ENCODE measurements around the gene TEKT2.

The TEKT2 gene

GRCh38 chr1:36128905-36129206, 45.0 kb downstream of the TEKT2 start:
- no peak for TF ChIP-seq CTCF (conservative IDR thresholded peaks at IDR 0.05; ENCODE audit: low read depth)
- H3K27ac ChIP-seq: no peak overlapping the region; the same call in 1 of the 2 replicates
- DNase-seq (ENCODE audit: low spot score): no peak
- ChIA-PET CTCF (no interaction called here), POLR2A (ENCODE audit: low non-redundant PET) (no interaction called here)

- no peak for DNase-seq (ENCODE audit: low spot score)
- TF ChIP-seq CTCF (conservative IDR thresholded peaks at IDR 0.05; ENCODE audit: low read depth): no peak
- CTCF ChIA-PET: no interaction called here
- peak overlapping the region; percentile 84; the same call in 1 of the 2 replicates for H3K27ac ChIP-seq
- POLR2A ChIA-PET (ENCODE audit: low non-redundant PET): no interaction called here
These were observed 48.1 kb downstream of the TEKT2 start for GRCh38 chr1:36132029-36132428.

GRCh38 chr1:36133484-36133883, 49.6 kb downstream of the TEKT2 start:
- DNase-seq (ENCODE audit: low spot score): peak; percentile 96
- no peak for TF ChIP-seq CTCF (conservative IDR thresholded peaks at IDR 0.05; ENCODE audit: low read depth)
- ChIA-PET CTCF (interaction anchor here (1.7 kb wide), 1 partner anchor 16 kb away, joined by 6 read pairs; no protein-coding TSS in a partner anchor), POLR2A (ENCODE audit: low non-redundant PET) (interaction anchor here (0.6 to 0.7 kb wide), 2 partner anchors 63 to 254 kb away, joined by 3 to 4 read pairs; no protein-coding TSS in a partner anchor)
- H3K27ac ChIP-seq: peak overlapping the region; percentile 84

DNA sequence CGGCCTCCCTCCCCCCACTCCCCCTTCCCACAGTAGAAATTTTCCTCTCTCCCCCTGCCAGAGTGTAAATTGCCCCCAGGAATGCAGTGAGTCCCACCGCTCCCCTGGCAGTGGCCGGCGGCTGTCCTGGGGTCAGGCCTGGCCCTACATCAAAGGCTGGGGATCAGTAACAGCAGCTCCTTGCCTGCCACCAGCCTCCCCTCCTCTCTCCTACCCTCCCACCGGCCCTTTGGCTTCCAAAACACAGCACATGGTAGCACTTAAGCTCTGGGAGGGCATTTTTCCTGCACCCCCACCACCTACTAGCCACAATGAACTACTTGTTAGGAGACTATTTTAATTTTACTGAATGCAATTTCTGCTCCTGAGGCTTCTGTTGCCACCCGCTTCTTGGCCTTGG, 50.1 kb downstream of the TEKT2 start:
- peak overlapping the region; percentile 84 for H3K27ac ChIP-seq
- ChIA-PET CTCF (interaction anchor here (0.7 to 1.7 kb wide), 5 partner anchors 15 to 1191 kb away, joined by 3 to 9 read pairs (median 5); no protein-coding TSS in a partner anchor), POLR2A (ENCODE audit: low non-redundant PET) (interaction anchor here (0.7 kb wide), 1 partner anchor 253 kb away, joined by 3 read pairs; no protein-coding TSS in a partner anchor)
- no peak for DNase-seq (ENCODE audit: low spot score)
- TF ChIP-seq CTCF (conservative IDR thresholded peaks at IDR 0.05; ENCODE audit: low read depth): no peak

DNA sequence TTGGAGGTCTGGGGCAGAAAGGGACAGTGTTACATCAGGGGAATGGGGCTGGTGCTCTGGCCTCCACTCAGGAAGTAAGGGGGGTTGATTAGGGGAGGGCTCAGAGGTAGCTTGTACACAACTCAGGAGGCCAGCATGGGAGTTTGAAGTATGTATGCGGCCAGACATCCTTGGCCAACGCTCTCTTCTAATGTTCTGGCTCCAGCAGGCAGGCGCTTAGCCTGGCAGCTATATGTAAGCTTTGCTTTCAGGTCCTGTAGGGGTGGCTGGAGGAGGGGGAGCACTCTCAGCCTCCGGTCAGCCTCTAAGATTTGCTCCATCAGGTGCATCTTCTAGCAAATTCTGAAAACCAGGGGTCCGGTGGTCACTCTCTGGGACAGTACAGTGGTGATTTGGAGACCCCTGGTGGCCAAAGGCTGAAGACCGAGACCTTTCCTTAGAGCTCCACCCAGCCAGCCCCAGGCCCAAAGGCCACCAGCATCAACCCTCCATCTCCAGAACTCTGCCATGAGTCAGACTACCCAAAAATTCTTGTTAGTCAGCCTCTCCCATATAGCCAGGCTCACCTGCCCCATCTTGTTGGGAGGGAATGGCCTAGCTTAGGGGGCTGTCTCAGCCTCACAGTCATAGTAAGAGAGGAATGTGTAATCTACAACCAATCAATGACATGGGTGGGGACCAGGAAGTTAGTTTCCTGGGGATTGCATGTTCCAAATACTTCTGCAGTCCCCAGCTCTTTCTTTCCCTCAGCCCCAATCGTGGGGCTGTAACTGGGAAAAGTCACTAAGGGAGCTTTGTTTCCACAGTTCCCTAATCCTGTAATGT, 50.8 kb downstream of the TEKT2 start:
- POLR2A ChIA-PET (ENCODE audit: low non-redundant PET): interaction anchor here (0.6 kb wide), 1 partner anchor 26 kb away, joined by 7 read pairs; no protein-coding TSS in a partner anchor

DNA sequence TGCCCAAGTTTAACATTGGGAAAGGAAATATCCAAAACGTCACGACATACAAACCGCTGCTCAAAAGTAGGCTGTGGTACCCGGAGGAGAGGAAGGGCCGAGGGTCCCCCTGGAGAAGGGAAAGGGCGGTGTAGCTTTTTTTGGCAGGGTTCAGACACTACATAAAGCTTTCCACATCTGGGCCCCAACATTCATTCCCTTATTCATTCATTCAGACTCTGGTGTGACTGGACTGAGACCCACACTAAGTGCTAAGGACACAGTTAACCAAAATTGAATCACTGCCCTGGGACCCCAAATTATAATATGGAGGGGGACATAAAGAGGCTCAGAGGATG, 51.4 kb downstream of the TEKT2 start:
- CTCF ChIA-PET: interaction anchor here (0.6 to 1.7 kb wide), 9 partner anchors 12 to 68 kb away, joined by 3 to 9 read pairs (median 4); no protein-coding TSS in a partner anchor
- H3K27ac ChIP-seq: peak overlapping the region; percentile 84
- no peak for TF ChIP-seq CTCF (conservative IDR thresholded peaks at IDR 0.05; ENCODE audit: low read depth)
- DNase-seq (ENCODE audit: low spot score): no peak
- POLR2A ChIA-PET (ENCODE audit: low non-redundant PET): no interaction called here

More for the DNA sequence above, 50.8 kb downstream of the TEKT2 start:
- CTCF ChIA-PET: interaction anchor here (0.6 to 1.7 kb wide), 11 partner anchors 13 to 1191 kb away, joined by 3 to 9 read pairs (median 4); no protein-coding TSS in a partner anchor
- peak overlapping the region; percentile 84 for H3K27ac ChIP-seq
- DNase-seq (ENCODE audit: low spot score): peak; percentile 94
- TF ChIP-seq CTCF (conservative IDR thresholded peaks at IDR 0.05; ENCODE audit: low read depth): no peak; the same call in 1 of the 2 replicates
